DND-41 (cell line): ENCODE measurements around the gene FAM219A.
"Not testable (repeated sequence)": the region's sequence is repeated elsewhere in the genome, so short reads cannot be mapped to it uniquely, and the experiment has no call there.

Experiments
- ATAC-seq: fragments of 200-7000 bp; cut with Tn5 transposase; 3 replicates; pipeline ENCODE4 v1.9.1; 2021; ENCODE audit warnings: low read depth; ENCODE audit not compliant: insufficient read depth
- DNase-seq: peaks from one replicate; pipeline ENCODE4 v3.0.0-alpha.2; 2020
- H2AFZ ChIP-seq: 2 replicates; pipeline ENCODE4 v1.6.0; 2012; ENCODE audit warnings: low read depth, low read length
- H3K27ac ChIP-seq: 2 replicates; pipeline ENCODE4 v1.5.1; 2012; ENCODE audit warnings: low read length, inconsistent platforms
- H3K27me3 ChIP-seq: fragments of 200-600 bp; sonication (generic); 2 replicates; pipeline ENCODE4 v1.6.0; 2012; ENCODE audit warnings: low read length, mild to moderate bottlenecking, inconsistent platforms; ENCODE audit not compliant: insufficient read depth, poor library complexity
- H3K36me3 ChIP-seq: 2 replicates; pipeline ENCODE4 v1.5.1; 2012; ENCODE audit warnings: low read length, inconsistent platforms; ENCODE audit not compliant: insufficient read depth
- H3K4me1 ChIP-seq: 2 replicates; pipeline ENCODE4 v1.5.1; 2012; ENCODE audit warnings: mild to moderate bottlenecking, low read length; ENCODE audit not compliant: insufficient read depth
- H3K4me2 ChIP-seq: 2 replicates; pipeline ENCODE4 v1.6.0; 2012; ENCODE audit warnings: mild to moderate bottlenecking, moderate library complexity, low read length, inconsistent platforms; ENCODE audit not compliant: insufficient read depth
- H3K4me3 ChIP-seq, 2 experiments: fragments of 200-600 bp in 1 of 2; shearing (Covaris generic) in 1 of 2; 2 replicates each; pipeline ENCODE4 v1.5.1; 2012 to 2016; ENCODE audit warnings: inconsistent platforms in 2 of 2, low read length in 2 of 2, mild to moderate bottlenecking in 2 of 2, low read depth in 1 of 2, moderate library complexity in 1 of 2
- H3K79me2 ChIP-seq: 2 replicates; pipeline ENCODE4 v1.6.0; 2012; ENCODE audit warnings: low read length, inconsistent platforms; ENCODE audit not compliant: insufficient read depth
- H3K9ac ChIP-seq: 2 replicates; pipeline ENCODE4 v1.6.0; 2012; ENCODE audit warnings: low read depth, mild to moderate bottlenecking, inconsistent platforms, low read length, moderate library complexity
- H3K9me3 ChIP-seq: 2 replicates; pipeline ENCODE4 v1.5.1; 2012; ENCODE audit warnings: low read length, moderate library complexity, mild to moderate bottlenecking, inconsistent platforms; ENCODE audit not compliant: insufficient read depth, severe bottlenecking
- H4K20me1 ChIP-seq: 2 replicates; pipeline ENCODE4 v1.6.0; 2012; ENCODE audit warnings: low read length; ENCODE audit not compliant: insufficient read depth
- EZH2 ChIP-seq: IDR thresholded peaks from 3 replicates; pipeline ENCODE4 v1.6.1; 2012; ENCODE audit warnings: borderline replicate concordance, low read depth, mild to moderate bottlenecking, moderate library complexity, low read length, inconsistent platforms; ENCODE audit not compliant: severe bottlenecking
- TF ChIP-seq, protein P1 (sequence below): IDR thresholded peaks from 2 replicates; pipeline ENCODE4 v1.5.1; 2012; ENCODE audit warnings: borderline replicate concordance, low read length, moderate library complexity, mild to moderate bottlenecking; ENCODE audit not compliant: poor library complexity, severe bottlenecking; ENCODE audit errors: extremely low read depth

Gene FAM219A

DNA sequence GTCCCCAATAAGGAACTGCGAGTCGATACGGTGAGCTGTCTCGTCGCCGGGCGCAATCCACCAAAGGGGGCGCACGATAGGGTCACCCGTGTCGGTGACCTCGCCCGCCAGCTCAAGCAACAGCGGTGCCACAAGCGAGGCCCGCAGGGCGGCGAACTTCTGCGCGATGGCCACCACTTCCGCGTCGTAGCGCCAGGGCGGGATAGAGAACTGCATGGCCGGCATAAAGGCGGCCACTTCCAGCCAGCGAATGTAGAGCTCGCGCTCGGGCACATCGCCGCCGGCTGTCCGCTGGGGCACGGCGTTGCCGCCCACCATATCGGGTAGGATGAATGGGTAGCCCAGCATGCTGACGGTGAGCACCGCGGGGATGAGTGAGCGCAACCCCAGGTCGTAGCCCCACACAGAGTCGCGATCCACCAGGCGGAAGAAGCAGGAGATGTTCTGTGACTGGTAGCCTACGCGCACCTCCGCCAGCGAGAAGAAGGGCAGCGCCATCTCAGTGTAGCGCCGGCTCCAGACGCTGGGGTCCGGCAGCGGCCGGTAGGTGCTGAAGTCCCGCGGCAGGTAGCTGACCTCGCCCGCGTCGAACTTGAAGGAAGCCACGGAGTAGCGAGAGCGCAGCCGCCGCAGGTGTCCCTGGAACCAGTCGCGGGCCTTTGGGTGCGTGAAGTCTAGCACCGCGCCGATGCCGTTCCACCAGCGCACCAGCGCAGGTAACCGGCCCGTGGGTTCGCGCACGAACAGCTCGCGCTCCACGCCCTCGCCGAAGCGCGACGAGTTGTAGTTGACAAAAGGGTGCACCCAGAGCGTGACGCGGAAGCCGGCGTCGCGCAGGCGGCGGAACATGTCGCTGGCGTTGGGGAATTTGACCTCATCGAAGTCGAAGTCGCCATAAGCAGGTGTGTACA, 87.1 kb downstream of the FAM219A start:
- no peak overlapping the region for H3K27ac ChIP-seq
- TF ChIP-seq, protein P1, sequence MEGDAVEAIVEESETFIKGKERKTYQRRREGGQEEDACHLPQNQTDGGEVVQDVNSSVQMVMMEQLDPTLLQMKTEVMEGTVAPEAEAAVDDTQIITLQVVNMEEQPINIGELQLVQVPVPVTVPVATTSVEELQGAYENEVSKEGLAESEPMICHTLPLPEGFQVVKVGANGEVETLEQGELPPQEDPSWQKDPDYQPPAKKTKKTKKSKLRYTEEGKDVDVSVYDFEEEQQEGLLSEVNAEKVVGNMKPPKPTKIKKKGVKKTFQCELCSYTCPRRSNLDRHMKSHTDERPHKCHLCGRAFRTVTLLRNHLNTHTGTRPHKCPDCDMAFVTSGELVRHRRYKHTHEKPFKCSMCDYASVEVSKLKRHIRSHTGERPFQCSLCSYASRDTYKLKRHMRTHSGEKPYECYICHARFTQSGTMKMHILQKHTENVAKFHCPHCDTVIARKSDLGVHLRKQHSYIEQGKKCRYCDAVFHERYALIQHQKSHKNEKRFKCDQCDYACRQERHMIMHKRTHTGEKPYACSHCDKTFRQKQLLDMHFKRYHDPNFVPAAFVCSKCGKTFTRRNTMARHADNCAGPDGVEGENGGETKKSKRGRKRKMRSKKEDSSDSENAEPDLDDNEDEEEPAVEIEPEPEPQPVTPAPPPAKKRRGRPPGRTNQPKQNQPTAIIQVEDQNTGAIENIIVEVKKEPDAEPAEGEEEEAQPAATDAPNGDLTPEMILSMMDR: no peak
- TF ChIP-seq EZH2: no peak
- DNase-seq (no peak), ATAC-seq (no peak)
- 0 out of 2 replicates have a peak, but pooled peaks cover 6% of the 10 kb centered on the region for H4K20me1 ChIP-seq
- H3K79me2 ChIP-seq: no peaks in the 10 kb centered on the region
- H3K9me3 ChIP-seq: no peaks in the 10 kb centered on the region
- H2AFZ ChIP-seq: no peak overlapping the region
- H3K27me3 ChIP-seq: no peaks in the 10 kb centered on the region
- H3K36me3 ChIP-seq: no peaks in the 10 kb centered on the region
- H3K4me3 ChIP-seq: no peak overlapping the region
- H3K4me1 ChIP-seq: peaks cover 12% of the 10 kb centered on the region
- no peak overlapping the region for H3K4me2 ChIP-seq
- H3K9ac ChIP-seq: no peak overlapping the region

DNA sequence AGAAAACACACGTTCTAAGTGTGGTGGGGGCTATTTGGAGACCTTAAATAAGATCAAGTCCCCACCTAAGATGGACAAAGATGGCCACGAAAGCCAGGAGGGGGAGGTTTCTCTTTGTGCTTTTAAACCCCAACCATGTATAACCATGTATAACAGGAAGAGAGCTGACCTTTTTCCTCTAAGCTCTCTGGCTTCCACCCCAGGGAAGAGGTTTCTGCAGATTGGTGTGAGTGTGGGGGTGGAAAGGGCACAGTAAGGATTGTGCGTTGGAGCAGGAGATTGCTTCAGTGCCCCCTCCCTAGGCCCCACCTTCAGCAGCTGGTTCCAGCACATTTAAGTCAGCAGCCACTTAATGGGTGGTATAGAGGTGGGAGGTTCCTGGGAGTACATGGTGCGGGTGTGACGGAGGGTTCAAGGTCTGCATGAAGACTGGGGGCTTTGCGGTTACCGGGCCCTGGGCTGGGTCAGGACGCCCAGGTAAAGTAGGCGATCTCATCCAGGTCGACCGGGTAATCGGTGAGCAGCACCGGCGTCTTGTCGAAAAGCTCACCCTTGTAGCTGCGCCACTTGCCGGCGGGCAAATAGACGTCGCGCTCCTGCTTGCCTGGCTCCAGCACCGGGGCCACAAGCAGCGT, 87.9 kb downstream of the FAM219A start:
- H3K4me2 ChIP-seq: no peak overlapping the region
- no peaks in the 10 kb centered on the region for H3K9me3 ChIP-seq
- peaks cover 6% of the 10 kb centered on the region; the same call in 1 of the 2 replicates for H3K4me1 ChIP-seq
- no peaks in the 10 kb centered on the region for H3K79me2 ChIP-seq
- DNase-seq: no peak
- no peak overlapping the region for H3K4me3 ChIP-seq
- H3K9ac ChIP-seq: no peak overlapping the region
- H3K36me3 ChIP-seq: no peaks in the 10 kb centered on the region
- TF ChIP-seq, protein P1: no peak
- no peak for TF ChIP-seq EZH2
- no peak for ATAC-seq
- H3K27me3 ChIP-seq: no peaks in the 10 kb centered on the region
- no peaks in the 10 kb centered on the region for H4K20me1 ChIP-seq
- no peak overlapping the region for H3K27ac ChIP-seq
- H2AFZ ChIP-seq: no peak overlapping the region

DNA sequence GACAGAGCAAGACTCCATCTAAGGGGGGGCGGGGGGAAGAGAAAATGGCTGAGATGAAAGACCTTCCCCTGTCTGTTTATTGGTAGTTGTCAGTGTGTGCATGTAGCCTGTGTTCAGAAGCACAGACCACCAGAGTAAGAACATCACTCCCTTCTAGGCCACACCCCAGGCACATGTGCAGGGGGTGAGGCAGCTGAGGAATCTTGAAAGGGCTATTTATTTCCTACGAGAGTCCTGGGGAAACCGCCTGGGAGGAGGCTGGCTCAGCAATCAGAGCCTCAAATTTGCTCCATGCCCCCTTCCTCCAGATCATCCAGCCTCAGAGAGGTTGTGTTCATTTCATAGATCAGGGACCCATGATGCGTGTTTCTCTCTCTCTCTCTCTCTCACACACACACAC, 88.7 kb downstream of the FAM219A start:
- no peaks in the 10 kb centered on the region for H3K27me3 ChIP-seq
- DNase-seq (no peak), ATAC-seq (no peak)

DNA sequence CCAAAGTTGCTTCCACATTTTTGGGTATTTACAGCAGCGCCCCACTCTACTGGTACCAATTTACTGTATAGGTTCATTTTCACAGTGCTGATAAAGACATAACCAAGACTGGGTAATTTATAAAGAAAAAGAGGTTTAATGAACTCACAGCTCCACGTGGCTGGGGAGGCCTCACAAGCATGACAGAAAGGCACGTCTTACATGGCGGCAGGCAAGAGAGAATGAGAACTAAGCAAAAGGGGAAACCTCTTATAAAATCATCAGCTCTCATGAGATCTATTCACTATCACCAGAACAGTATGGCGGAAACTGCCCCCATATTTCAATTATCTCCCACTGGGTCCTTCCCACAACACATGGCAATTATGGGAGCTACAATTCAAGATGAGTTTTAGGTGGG, 89.6 kb downstream of the FAM219A start:
- H3K9me3 ChIP-seq, ATAC-seq, H3K27ac ChIP-seq, DNase-seq, H2AFZ ChIP-seq, H3K4me1 ChIP-seq, H3K27me3 ChIP-seq, H3K79me2 ChIP-seq, H4K20me1 ChIP-seq, H3K36me3 ChIP-seq, H3K9ac ChIP-seq, H3K4me3 ChIP-seq, H3K4me2 ChIP-seq: not testable (repeated sequence)

More for the DNA sequence above, 88.7 kb downstream of the FAM219A start:
- H3K79me2 ChIP-seq: no peaks in the 10 kb centered on the region
- H2AFZ ChIP-seq: no peak overlapping the region
- no peaks in the 10 kb centered on the region; the same call in 1 of the 2 replicates for H3K4me1 ChIP-seq
- H4K20me1 ChIP-seq: no peaks in the 10 kb centered on the region
- H3K36me3 ChIP-seq: no peaks in the 10 kb centered on the region
- H3K27ac ChIP-seq: no peak overlapping the region
- H3K9ac ChIP-seq: no peak overlapping the region
- TF ChIP-seq, protein P1: no peak
- TF ChIP-seq EZH2: no peak
- no peak overlapping the region for H3K4me2 ChIP-seq
- no peaks in the 10 kb centered on the region for H3K9me3 ChIP-seq
- H3K4me3 ChIP-seq: no peak overlapping the region

DNA sequence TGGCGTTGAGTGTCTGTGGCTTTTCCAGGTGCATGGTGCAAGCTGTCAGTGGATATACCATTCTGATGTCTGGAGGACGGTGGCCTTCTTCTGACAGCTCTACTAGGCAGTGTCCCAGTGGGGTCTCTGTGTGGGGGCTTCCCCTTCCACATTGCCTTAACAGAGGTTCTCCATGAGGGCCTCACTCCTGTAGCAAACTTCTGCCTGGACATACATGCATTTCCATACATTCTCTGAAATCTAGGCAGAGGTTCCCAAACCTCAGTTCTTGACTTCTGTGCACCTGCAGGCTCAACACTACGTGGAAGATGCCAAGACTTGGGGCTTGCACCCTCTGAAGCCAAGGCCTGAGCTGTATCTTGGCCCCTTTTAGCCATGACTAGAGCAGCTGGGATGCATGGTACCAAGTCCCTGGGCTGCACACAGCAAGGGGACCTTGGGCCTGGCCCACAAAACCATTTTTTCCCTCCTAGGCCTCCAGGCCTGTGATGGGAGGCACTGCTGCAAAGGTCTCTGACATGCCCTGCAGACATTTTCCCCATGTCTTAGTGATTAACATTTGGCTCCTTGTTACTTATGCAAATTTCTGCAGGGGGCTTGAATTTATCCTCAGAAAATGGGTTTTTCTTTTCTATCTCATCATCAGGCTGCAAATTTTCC, 90.5 kb downstream of the FAM219A start:
- not testable (repeated sequence) for H3K27me3 ChIP-seq, H3K36me3 ChIP-seq, H4K20me1 ChIP-seq, H3K4me3 ChIP-seq, H3K9me3 ChIP-seq, H3K4me2 ChIP-seq, H2AFZ ChIP-seq, H3K4me1 ChIP-seq, H3K9ac ChIP-seq, ATAC-seq, H3K79me2 ChIP-seq, H3K27ac ChIP-seq, DNase-seq
